HUES64 (cell line): ENCODE measurements around the gene GRIP1.

Experiments
- H3K27ac ChIP-seq: 2 replicates; pipeline ENCODE4 v1.7.0; 2013; ENCODE audit warnings: low read depth, low read length, inconsistent platforms
- H3K27me3 ChIP-seq: 2 replicates; pipeline ENCODE4 v1.6.1; 2013; ENCODE audit warnings: mild to moderate bottlenecking, low read length; ENCODE audit not compliant: insufficient read depth
- H3K36me3 ChIP-seq: 2 replicates; pipeline ENCODE4 v1.6.1; 2013; ENCODE audit warnings: mild to moderate bottlenecking, low read length; ENCODE audit not compliant: insufficient read depth
- H3K4me1 ChIP-seq: 2 replicates; pipeline ENCODE4 v1.6.1; 2013; ENCODE audit warnings: mild to moderate bottlenecking, low read length, moderate library complexity; ENCODE audit not compliant: insufficient read depth
- H3K4me3 ChIP-seq: 2 replicates; pipeline ENCODE4 v1.5.1; 2013; ENCODE audit warnings: mild to moderate bottlenecking, low read length, moderate library complexity
- H3K9ac ChIP-seq: 2 replicates; pipeline ENCODE4 v1.6.1; 2013; ENCODE audit warnings: mild to moderate bottlenecking, low read depth, low read length
- H3K9me3 ChIP-seq: 2 replicates; pipeline ENCODE4 v1.6.1; 2013; ENCODE audit warnings: low read depth, low read length; ENCODE audit not compliant: insufficient read depth
- WGBS: fragments of 150-250, 120-280 bp; methylation state at CpG from one replicate; pipeline ENCODE4 v1.1.7; 2013; ENCODE audit warnings: missing lambda C conversion rate; 5-methylcytosine and 5-hydroxymethylcytosine counted together

The GRIP1 gene

GRCh38 chr12:66692170-66692569 is 13.3 kb upstream of the GRIP1 start:
- WGBS: 80% methylated on average over 1 of the region's 1 CpG

GRCh38 chr12:66688846-66689439 is 10.1 kb upstream of the GRIP1 start:
- no peak overlapping the region for H3K9ac ChIP-seq
- H3K9me3 ChIP-seq: no peaks in the 10 kb centered on the region
- H3K27me3 ChIP-seq: no peaks in the 10 kb centered on the region
- no peak overlapping the region for H3K27ac ChIP-seq
- peaks cover 21% of the 10 kb centered on the region for H3K4me1 ChIP-seq
- H3K36me3 ChIP-seq: no peaks in the 10 kb centered on the region
- H3K4me3 ChIP-seq: no peak overlapping the region
- 79% methylated on average over 6 of the region's 8 CpGs for WGBS

More at GRCh38 chr12:66692170-66692569, 13.3 kb upstream of the GRIP1 start:
- no peak overlapping the region for H3K4me3 ChIP-seq
- no peak overlapping the region for H3K9ac ChIP-seq
- H3K9me3 ChIP-seq: no peaks in the 10 kb centered on the region
- H3K27ac ChIP-seq: no peak overlapping the region
- H3K36me3 ChIP-seq: no peaks in the 10 kb centered on the region
- H3K27me3 ChIP-seq: no peaks in the 10 kb centered on the region
- H3K4me1 ChIP-seq: peaks cover 21% of the 10 kb centered on the region

- H3K27ac ChIP-seq: no peak overlapping the region
- no peaks in the 10 kb centered on the region for H3K27me3 ChIP-seq
- peaks cover 24% of the 10 kb centered on the region for H3K4me1 ChIP-seq
- no peak overlapping the region for H3K4me3 ChIP-seq
- 87% methylated on average over 6 of the region's 6 CpGs for WGBS
- H3K36me3 ChIP-seq: no peaks in the 10 kb centered on the region
- H3K9me3 ChIP-seq: no peaks in the 10 kb centered on the region
- H3K9ac ChIP-seq: no peak overlapping the region
Measured at GRCh38 chr12:66684222-66684621, 5.3 kb upstream of the GRIP1 start.

- peaks cover 28% of the 10 kb centered on the region for H3K4me1 ChIP-seq
- 98% methylated on average over 3 of the region's 3 CpGs for WGBS
- H3K36me3 ChIP-seq: no peaks in the 10 kb centered on the region
- H3K9me3 ChIP-seq: no peaks in the 10 kb centered on the region
- no peak overlapping the region for H3K4me3 ChIP-seq
- H3K9ac ChIP-seq: no peak overlapping the region
- no peak overlapping the region for H3K27ac ChIP-seq
- H3K27me3 ChIP-seq: no peaks in the 10 kb centered on the region
Measured at GRCh38 chr12:66683822-66684221, 4.9 kb upstream of the GRIP1 start.

- Histone ChIP-seq H3K9ac (no peak overlapping the region), H3K9me3 (no peaks in the 10 kb centered on the region), H3K4me3 (no peak overlapping the region), H3K27ac (no peak overlapping the region), H3K27me3 (no peaks in the 10 kb centered on the region), H3K36me3 (no peaks in the 10 kb centered on the region), H3K4me1 (peaks cover 27% of the 10 kb centered on the region)
- 93% methylated on average over 6 of the region's 6 CpGs for WGBS
Measured at GRCh38 chr12:66683073-66683472, 4.2 kb upstream of the GRIP1 start.

GRCh38 chr12:66679461-66680084 is 697 bp upstream of the GRIP1 start:
- Histone ChIP-seq H3K27me3 (no peaks in the 10 kb centered on the region), H3K9ac (no peak overlapping the region), H3K36me3 (no peaks in the 10 kb centered on the region), H3K4me1 (peaks cover 20% of the 10 kb centered on the region), H3K4me3 (no peak overlapping the region), H3K9me3 (no peaks in the 10 kb centered on the region), H3K27ac (no peak overlapping the region)
- 88% methylated on average over 7 of the region's 7 CpGs for WGBS

GRCh38 chr12:66676241-66676640 is 2.6 kb downstream of the GRIP1 start:
- Histone ChIP-seq H3K27me3 (no peaks in the 10 kb centered on the region), H3K4me1 (peaks cover 20% of the 10 kb centered on the region), H3K27ac (no peak overlapping the region), H3K4me3 (no peak overlapping the region), H3K9ac (no peak overlapping the region), H3K9me3 (no peaks in the 10 kb centered on the region), H3K36me3 (no peaks in the 10 kb centered on the region)

GRCh38 chr12:66674495-66675122 is 4.3 kb downstream of the GRIP1 start:
- 58% methylated on average over 4 of the region's 4 CpGs for WGBS
- Histone ChIP-seq H3K27me3 (no peaks in the 10 kb centered on the region), H3K4me1 (peaks cover 14% of the 10 kb centered on the region), H3K27ac (no peak overlapping the region), H3K9ac (no peak overlapping the region), H3K36me3 (no peaks in the 10 kb centered on the region), H3K9me3 (no peaks in the 10 kb centered on the region), H3K4me3 (no peak overlapping the region)

GRCh38 chr12:66669541-66669940 is 9.3 kb downstream of the GRIP1 start:
- no peaks in the 10 kb centered on the region for H3K27me3 ChIP-seq
- H3K9me3 ChIP-seq: no peaks in the 10 kb centered on the region
- no peak overlapping the region for H3K27ac ChIP-seq
- no peak overlapping the region for H3K9ac ChIP-seq
- H3K4me1 ChIP-seq: peaks cover 14% of the 10 kb centered on the region; the same call in 1 of the 2 replicates
- WGBS: 100% methylated on average over 1 of the region's 2 CpGs
- H3K4me3 ChIP-seq: no peak overlapping the region
- H3K36me3 ChIP-seq: no peaks in the 10 kb centered on the region

- H3K36me3 ChIP-seq: no peaks in the 10 kb centered on the region
- no peak overlapping the region for H3K9ac ChIP-seq
- no peaks in the 10 kb centered on the region for H3K27me3 ChIP-seq
- H3K4me3 ChIP-seq: no peak overlapping the region
- peaks cover 14% of the 10 kb centered on the region; the same call in 1 of the 2 replicates for H3K4me1 ChIP-seq
- WGBS: 89% methylated on average over 2 of the region's 2 CpGs
- no peak overlapping the region for H3K27ac ChIP-seq
- no peaks in the 10 kb centered on the region for H3K9me3 ChIP-seq
Measured at GRCh38 chr12:66668311-66668710, 10.6 kb downstream of the GRIP1 start.

- Histone ChIP-seq H3K27me3 (no peaks in the 10 kb centered on the region), H3K4me1 (peaks cover 14% of the 10 kb centered on the region; the same call in 1 of the 2 replicates), H3K4me3 (no peak overlapping the region), H3K27ac (no peak overlapping the region), H3K9ac (no peak overlapping the region), H3K9me3 (no peaks in the 10 kb centered on the region), H3K36me3 (no peaks in the 10 kb centered on the region)
Measured at GRCh38 chr12:66667906-66668305, 11.0 kb downstream of the GRIP1 start.
